ENCODE measurements around the gene MICAL2. TPM values are rescaled to one million over a fixed set of nuclear protein-coding genes. Genes with fewer than 3 reads are reported as not detected.
"Not testable (repeated sequence)": the region's sequence is repeated elsewhere in the genome, so short reads cannot be mapped to it uniquely, and the experiment has no call there.

MICAL2 gene
- total RNA-seq, 1 donor from 2014 or later, result 406 TPM

DNA sequence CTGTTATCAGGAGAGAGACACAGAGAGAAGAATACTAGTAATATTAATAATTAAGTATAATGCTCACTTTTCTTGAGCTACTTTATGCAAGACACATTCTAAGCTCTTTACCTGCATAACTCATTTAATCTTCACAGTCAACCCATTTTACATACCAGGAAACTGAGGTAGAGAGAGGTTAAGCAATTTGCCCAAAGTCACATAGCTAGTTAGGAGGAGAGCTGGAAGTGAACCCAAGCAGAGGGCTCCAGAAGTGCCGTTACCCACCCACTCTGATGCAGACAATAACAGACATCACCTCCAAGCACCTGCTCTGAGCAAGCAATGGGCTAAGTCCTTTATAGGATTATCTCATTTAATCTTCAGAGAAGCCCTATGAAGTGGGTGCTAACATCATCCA, 24.8 kb downstream of the MICAL2 start:
- DNase-seq (ENCODE audit: low read depth, low spot score), result no peak

DNA sequence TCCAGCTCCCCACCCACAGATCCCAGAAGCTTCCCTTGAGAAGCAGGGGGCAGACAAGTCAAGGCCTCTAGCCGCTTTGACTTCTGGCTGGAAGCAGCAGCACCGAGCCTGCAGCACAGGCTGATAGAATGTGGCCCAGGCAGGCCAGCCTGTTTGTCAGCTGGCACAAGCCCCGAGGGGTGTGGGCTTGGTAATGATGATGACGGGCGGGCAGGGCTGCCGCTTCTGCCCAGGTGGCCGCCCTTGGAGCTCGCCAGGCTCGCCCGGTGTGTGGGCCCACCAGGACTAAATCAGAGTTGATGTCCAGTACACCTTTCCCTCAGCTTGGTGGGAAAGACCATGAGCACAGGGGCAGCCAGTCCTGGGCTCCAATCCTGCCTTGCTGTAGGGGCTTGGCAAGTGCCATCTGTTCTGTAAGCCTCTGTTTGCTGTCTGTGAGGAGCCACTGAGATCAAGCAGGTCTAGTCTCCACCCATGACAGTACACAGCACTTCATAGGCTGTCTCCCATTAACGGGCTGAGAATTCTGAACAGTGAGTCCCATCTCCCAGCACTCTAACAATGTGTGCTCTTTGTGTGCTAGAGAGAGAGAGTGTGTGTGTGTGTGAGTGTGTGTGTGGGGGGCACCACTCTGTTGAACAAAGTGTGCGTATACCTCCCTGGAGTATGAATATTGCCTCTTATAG, 26.8 kb downstream of the MICAL2 start:
- DNase-seq (ENCODE audit: low read depth, low spot score), result no peak

DNA sequence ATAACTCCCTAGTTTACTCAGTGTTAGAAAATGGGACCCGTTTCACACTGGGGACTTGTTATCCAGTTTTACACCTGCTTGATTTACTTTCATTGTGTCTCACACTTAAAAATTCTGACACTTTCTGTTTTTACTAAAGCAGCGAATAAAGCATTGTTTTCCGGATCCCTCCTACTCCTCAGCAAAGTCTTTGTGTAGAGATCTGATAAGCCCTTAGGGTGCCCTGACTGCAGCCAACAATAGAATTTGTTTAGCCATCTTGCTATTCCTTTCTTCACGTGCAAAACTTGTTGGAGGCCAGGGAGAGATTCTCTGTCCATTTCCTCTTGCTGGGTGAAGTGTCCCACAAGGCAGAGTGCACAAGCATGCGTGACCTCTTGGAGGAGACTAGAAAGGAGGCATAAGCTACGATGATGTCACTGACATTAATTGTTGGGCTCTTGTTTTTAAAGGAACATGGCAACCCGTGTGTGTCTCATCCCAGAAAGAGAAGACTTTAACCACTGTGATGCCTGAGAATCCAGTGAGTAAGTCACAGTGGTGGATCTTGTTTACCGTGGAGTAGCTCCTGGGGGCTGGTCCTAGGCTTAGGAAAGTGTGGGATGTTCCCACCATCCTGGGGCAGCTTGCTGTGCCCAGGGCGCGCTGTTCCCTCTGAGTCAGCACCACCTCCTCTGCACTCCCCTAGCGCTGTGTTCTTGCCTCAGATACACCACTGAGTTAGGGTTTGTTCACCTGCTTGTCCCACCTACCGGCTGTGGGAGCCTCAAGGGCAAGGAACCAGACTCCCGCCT, 27.7 kb downstream of the MICAL2 start:
- no peak for DNase-seq (ENCODE audit: low read depth, low spot score)

DNA sequence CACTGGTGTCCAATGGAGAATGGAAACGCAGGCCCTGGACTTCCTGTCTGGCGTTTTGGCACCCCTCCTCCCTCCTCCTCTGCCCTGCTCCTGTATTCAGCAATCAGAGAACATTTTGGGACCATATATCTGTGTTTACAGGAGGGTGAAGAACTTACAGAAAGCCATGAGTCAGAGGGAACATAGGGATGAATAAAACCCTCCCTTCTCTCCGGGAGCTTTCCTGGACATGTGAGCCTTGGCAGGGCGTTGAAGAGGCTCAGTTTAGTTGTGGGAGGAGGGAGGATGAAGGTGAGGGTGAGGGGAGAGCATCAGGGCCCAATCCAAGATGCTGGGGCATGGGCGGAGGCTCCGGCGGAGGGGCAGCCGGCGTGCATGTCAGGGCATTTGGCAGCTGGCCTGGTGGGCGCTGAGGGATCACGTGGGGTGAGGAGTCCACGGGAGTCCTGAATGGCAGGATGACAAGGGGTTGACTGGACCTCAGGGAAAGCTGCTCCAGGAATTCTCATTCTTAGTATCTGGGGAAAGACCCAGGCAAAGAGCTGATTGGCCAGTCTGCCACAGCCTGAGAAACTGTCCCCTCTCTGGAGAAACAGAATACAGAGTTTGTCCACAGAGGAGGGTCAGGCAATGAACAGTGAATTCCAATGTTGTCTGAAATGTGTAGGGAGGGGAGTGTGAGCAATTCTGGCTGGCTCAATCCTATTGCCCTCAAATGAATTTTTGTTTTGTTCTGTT, 28.9 kb downstream of the MICAL2 start:
- no peak for DNase-seq (ENCODE audit: low read depth, low spot score)

DNA sequence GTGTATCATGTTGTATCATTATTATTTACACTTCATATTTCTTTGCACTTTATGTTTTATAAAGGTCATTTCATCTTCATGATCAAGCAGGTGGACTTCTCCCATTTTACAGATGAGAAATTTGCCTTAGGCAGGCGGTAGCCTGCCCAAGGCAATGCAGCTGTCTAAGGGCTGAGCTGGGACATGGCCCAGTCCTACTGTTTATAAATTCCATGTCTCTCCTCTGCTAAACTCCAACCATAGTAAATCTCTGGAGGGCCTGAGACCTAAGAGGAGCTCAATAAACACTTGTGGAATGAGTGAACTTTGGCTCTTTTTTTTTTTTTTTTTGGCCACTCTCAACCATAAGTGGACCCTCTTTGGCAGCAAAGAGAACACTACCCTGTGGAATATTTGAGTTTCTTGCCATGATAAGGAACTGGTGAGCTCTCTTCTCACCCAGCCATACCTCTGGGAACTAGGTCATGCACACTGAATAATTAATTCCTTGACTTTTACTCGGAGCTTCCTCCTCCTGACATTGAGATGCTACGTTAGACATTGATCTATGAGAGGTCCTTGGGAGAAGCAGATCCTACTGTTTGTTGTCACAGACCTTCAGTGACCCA, 29.9 kb downstream of the MICAL2 start:
- no peak for DNase-seq (ENCODE audit: low read depth, low spot score)

DNA sequence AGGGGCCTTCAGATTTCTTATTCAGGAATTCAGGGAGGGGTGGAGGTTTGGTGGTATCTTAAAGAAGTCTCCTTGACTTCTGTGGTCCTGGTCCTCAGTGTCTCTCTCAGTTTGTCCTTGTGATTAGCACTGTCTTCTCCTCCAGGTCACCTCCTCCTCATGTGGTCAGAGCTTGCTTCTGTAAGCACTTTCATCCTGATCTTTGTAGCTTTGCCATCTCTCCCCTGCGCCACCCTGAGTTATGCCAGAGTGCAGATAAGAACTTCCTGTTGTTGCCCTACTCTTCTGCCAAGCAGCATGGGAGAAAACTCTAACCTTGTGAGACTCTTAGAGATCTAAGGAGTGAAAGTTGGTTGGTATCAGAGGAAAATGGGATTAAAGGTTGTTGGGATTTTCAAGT, 30.9 kb downstream of the MICAL2 start:
- DNase-seq (ENCODE audit: low read depth, low spot score), result no peak

DNA sequence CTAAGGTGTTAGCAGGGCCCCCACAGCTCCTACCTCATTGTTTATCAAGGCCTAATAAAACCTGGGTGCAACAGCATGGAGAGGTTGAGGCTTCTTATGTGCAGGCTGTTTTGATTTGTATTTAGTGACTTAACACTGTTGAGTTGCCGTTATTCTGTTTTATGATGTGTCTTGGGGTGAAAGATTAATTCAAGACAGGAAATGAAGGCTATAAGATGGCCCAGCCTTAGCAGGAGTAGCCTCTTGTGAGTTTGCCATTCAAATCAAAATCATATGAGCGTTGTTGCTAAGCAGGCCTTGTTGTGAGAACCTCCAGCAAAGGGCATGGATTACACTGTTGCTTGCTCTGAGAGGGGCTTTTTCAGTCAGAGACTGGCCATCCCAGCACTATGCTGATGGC, 31.8 kb downstream of the MICAL2 start:
- DNase-seq (ENCODE audit: low read depth, low spot score), result no peak

DNA sequence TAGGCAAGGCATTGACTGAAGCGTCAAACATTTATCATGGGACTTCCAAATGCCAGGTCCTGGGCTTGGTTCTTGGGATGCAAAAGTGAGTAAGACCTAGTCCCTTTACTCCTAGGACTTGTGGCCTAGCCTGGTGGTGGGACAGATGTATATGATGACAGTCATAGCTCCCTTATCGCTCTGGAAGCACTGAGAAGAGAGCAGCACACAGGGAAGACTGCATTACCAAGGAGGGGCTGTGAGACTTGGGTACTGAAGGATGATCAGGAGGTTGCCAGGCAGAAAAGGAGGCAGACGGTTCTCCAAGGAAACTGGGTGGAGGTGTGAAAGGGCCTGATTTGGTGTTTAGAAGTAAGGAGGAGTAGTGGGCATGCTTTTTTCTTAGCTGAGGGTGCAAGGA, 32.5 kb downstream of the MICAL2 start:
- no peak for DNase-seq (ENCODE audit: low read depth, low spot score)

DNA sequence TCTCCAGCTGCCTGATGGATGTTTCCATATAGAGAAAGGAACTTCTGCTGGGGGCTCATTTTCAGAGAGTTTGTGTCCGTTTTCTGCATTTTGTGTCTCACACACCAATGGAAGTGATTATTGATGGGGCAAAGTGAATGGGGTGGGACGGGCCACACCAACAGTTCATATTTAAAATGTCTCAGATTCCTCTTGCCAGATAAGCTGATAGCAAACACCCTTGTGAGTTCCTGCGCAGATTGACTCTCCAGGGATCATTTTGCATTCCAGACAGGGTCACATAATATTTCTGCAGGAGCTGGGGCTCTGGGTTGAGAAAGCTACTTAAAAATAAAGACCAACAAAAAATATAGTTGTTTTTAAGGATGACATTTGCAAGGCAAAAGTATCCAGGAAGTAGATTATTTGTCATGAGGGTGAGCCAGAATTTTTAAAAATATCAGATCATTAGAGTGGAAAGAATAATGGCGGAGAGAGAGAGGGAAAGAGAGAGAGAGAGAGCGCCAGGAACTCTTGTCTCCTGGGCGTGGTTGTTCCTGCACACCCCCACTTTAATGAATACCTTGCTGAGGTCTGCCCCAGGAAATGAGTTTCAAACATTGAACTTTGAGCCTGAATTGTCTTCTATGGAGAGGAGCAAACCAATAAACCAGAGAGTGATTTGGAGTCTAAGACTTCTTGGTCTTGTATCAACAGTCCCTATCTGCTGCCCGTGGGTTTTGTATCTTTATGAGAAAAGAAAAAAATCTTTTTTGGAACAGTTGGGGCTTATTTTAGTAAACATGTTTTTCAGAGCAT, 33.3 kb downstream of the MICAL2 start:
- DNase-seq (ENCODE audit: low read depth, low spot score), result no peak

DNA sequence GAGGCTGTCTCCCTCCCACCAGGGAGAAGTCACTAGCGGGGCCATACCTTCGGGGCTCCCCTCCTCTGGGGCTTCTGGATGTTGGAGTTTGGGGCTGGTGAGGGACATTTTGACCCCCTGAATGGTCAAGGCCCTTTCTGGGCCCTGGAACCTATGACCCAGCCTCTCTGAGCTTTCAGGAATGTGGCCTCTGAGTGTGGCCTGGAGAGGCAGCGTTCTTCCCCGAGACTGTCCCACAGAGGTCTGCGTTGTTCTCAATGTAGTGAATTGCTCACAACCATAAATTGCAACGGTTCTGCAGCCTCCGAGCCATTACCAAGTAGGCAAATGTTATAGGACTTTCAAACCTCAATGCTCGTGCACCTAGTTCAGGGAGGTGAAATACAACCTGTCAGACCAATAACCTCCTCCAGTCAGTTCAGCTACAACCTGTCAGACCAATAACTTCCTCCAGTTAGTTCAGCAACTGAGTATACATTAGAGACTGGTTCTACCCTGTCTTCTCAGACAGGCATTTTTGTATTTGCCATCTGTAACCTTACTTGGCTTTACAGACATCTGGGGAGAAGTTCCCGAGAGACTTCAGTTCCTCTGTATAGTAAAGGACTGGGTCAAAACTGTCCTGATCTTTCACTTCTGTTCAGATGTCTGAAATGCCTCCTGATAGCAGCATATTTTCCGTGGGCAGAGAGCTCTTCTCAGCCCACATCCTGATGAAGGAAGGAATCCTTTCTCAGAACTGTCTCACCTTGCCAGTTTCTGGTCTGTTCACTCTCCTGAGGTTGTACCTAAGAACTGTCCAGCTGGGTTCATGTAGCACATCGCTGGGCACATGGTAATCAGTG, 34.2 kb downstream of the MICAL2 start:
- DNase-seq (ENCODE audit: low read depth, low spot score), result no peak

DNA sequence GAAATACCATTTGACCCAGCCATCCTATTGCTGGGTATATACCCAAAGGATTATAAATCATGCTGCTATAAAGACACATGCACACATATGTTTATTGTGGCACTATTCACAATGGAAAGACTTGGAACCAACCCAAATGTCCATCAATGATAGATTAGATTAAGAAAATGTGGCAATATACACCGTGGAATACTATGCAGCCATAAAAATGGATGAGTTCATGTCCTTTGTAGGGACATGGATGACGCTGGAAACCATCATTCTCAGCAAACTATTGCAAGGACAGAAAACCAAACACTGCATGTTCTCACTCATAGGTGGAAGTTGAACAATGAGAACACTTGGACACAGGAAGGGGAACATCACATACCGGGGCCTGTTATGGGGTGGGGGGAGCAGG, 36.3 kb downstream of the MICAL2 start:
- DNase-seq (ENCODE audit: low read depth, low spot score), result not testable (repeated sequence)

DNA sequence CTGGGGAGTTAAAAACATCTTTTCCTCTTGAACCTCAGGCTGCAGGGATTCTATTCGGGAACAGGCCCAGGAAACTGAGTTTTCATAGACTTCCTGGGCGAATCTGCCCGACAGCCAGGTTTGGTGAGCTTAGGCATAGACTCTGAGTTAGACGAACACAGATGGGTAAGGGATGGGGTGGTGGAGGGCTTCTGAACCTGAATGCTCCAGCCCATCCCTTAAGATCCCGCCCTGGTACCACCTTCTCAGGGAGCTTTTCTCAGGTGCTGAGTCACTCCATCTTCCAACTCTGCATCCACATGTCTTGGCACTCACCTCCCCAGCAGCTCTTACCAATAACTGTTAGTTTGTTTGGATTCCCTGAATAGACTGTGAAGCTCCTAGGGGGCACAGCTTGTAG, 37.4 kb downstream of the MICAL2 start:
- no peak for DNase-seq (ENCODE audit: low read depth, low spot score)

DNA sequence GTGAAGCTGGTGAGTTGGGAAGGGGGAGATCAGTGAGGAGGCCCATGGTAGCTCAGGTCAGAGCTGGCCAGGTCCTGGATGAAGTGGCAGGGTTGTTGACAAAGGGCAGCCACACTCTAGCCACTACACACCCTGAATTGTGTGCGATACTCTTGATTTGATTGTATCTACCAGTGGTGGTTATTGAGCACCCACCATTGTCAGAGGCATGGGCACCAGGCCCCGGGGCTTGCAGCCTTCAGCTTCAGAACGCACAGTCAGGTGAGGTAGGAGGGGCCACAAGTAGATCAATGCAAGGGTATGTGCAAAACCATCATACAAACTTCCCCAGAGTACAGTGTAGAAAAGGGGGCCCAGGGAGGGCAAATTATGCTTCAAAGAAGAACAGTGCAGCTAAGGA, 38.1 kb downstream of the MICAL2 start:
- DNase-seq (ENCODE audit: low read depth, low spot score), result no peak

DNA sequence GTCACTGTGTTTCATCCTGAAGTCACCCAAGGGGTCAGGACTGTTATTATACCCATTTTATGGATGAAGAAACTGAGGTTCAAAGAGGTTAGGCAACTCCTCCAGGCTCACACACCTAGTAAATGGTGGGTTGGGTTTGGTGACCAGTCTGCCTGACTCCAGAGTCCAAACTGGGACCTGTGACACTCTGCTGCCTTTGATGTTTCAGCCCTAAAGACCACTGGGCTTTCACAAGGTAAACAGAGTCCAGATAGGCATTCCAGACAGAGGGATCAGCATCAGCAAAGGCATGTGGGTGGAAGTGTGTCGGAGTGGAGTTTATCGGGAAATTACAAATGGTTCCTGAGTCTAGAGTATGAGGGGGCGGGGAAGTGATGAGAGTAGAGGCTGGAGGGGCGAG, 38.5 kb downstream of the MICAL2 start:
- no peak for DNase-seq (ENCODE audit: low read depth, low spot score)

DNA sequence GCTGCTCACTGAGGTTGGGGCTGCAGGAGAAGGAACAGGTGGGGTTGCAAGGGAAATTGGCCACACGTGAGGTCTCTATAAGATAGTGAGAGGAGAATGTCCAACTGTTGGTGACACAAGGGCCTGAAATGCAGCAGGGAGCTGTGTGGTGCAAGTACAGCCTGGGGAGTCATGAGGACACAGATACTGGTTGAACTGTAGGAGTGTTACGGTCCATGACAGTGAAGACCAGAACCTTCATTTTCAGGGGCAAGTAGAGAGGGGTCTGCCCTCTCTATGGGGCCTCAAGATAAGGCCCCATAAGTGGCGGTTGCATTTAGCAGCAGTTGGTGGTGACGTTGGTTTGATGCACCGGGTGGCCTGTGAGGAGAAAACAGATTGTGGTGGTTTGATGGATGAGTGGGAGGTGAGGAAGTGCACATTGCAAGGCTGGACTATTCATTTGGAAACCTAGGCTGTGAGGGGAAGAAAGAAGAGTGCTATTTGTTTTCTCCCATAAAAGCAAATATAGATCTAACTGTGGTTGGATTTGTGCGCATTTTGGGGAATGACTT, 39.4 kb downstream of the MICAL2 start:
- no peak for DNase-seq (ENCODE audit: low read depth, low spot score)

DNA sequence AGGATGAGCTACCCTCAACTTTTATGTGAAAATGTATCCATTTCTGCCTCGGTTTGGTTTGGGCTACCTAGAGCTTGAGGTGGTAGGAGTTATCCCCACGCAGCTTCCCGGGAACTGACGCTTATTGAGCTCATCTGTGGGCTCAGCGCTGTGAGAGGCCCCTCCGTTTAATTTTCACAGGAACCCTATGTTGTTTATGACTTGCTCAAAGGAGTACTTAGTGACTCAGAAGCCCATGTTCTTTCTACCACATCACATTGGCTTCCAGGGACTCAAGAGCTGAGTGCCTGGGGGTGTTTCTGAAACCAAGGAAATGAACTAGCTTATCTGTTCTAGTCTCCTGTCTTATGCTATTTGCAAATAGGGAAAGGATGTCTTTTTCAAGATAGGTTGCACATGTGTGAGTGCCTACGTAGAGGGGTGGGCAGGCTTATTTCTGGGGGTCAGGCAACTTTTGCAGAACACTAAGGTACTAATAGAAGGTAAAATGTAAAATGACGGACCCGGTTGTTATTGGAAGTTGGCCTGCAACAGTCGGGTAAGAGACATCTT, 40.5 kb downstream of the MICAL2 start:
- no peak for DNase-seq (ENCODE audit: low read depth, low spot score)

DNA sequence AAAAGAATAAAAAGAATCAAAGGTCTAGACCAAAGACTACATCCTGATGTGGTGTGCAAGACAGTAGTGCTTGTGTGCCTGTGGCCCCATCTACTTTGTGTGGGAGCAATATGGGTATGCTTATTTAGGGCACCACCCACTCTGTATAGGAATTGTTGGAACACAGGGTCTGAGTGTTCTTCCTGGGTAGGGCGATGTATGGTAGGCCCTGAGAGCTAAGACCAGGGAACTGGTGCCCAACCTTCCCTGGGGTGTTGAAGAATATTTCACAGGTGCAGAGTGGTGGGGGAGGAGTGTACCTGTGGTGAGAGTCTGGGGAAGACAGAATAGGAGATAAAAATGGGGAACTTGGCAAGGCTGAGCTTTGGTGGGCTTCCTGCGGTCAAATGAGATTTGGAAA, 41.9 kb downstream of the MICAL2 start:
- no peak for DNase-seq (ENCODE audit: low read depth, low spot score)

DNA sequence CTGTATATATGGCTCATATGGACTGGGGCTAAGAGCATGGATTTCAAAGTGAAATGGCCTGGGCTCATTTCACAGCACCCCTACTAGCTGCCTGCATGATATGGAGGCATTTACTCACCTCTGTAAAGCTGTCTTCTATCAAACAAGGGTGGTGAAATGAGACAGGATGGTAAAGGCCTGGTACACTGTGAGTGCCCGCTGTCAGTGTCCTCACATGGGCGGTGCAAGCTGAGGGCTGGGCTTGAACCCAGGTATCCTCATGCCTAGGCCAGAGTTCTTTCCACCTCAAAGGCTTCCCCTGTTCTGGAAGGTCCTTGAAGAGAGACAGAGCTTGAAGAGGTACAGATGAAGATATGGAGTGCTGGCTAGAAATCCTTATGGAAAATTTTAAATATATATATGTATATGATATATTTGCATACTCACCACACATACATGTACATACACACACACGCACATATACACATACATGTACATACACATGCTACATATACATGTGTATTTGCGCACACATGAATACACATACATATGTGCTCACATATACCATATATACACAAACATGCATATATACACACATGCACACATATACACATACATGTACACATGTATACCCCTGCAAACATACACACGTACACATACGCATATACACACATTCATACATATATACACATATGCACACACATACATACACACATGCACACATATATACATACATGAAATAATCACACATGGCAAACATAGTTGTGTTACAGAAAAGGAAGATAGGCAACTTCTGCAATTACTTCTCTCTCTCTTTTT, 44.7 kb downstream of the MICAL2 start:
- no peak for DNase-seq (ENCODE audit: low read depth, low spot score)

DNA sequence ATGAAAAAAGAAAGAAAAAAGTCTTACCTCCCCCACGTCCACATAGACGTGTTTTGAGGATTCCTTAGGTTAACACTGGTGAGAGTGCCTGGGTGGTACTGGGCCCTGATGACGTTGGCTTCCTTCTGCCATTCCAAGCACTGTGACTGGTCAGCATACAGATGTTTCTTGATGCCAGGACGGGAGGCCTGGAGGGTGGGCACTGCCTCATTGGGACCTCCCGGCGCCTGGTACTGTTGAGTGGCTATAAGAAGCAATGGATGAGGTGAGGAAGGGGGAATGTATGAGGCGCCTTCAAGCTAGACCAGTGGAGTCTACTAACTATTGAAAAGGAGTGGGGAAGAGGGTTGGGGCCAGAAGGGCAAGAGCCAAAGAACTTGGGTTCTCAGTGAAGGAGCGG, 45.3 kb downstream of the MICAL2 start:
- no peak for DNase-seq (ENCODE audit: low read depth, low spot score)
